ENCODE results near the gene LRMDA. TPM values are rescaled to one million over a fixed set of nuclear protein-coding genes. Genes with fewer than 3 reads are reported as not detected.

Gene LRMDA
- total RNA-seq, 1 experiment from 2014 or later = 4.8 TPM

DNA sequence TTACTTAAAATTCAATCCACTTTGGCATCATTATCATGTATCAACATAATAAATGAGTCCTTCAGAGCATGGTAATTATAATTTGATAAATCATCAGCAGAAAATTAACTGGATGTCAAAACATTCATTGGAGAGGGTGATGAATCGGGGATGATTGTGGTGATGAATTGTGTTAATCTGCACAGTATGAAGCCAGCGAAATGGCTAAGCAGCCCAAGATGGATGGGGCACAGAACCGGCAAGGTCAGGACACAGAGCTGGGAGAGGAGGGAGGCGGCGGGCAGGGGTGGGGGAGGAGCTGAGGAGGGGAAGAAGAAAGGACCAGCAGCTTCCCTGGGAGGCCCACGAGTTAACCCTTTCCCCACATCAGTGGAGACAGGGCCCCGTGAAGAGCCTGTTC lies 536.1 kb downstream of the LRMDA start:
- ChIA-PET CTCF (no interaction called here), RAD21 (ENCODE audit: low non-redundant PET in 1 of 2, low total read pairs in 2 of 2, uncharacterized antibody in 2 of 2, unreplicated experiment in 2 of 2) (no interaction called here), POLR2A (no interaction called here)
- intact Hi-C loops (cut with micrococcal nuclease) = no loop called here
- H3K9me2 ChIP-seq (ENCODE audit: insufficient read depth) = no peaks in the 10 kb centered on the region
- no peaks in the 10 kb centered on the region for H3K9me3 ChIP-seq (ENCODE audit: control insufficient read depth in 1 of 2, insufficient read depth in 1 of 2, low read depth in 1 of 2, low read length in 2 of 2)
- no peak overlapping the region for H2AFZ ChIP-seq (ENCODE audit: low read depth, low read length, poor library complexity, severe bottlenecking)
- ATAC-seq (no peak), DNase-seq (ENCODE audit: low read depth, low spot score) (no peak)
- BruUV-seq (replicated peaks) = no TSS peak
- no peaks in the 10 kb centered on the region for H3K79me2 ChIP-seq (ENCODE audit: insufficient read depth, low read length)
- H3K27ac ChIP-seq (ENCODE audit: low read depth, low read length) = no peak overlapping the region
- no peaks in the 10 kb centered on the region for H4K20me1 ChIP-seq (ENCODE audit: insufficient read depth)
- no peaks in the 10 kb centered on the region for H3K27me3 ChIP-seq (ENCODE audit: insufficient read depth, low read length)
- H3K4me1 ChIP-seq (ENCODE audit: control insufficient read depth in 1 of 2, insufficient read depth in 2 of 2, low read length in 2 of 2) = no peaks in the 10 kb centered on the region
- H3K4me3 ChIP-seq (replicated peaks in 1 of 2; ENCODE audit: low read depth in 1 of 2, low read length in 2 of 2) = no peak overlapping the region
- H3K36me3 ChIP-seq (ENCODE audit: control insufficient read depth in 1 of 2, insufficient read depth in 2 of 2, low read length in 2 of 2) = no peaks in the 10 kb centered on the region
- no peak for TF ChIP-seq FOSL1 (IDR thresholded peaks at IDR 0.05; ENCODE audit: low read depth)
- no peak for TF ChIP-seq SRF (IDR thresholded peaks at IDR 0.05; ENCODE audit: low read depth)
- no peak for TF ChIP-seq ZFX (IDR thresholded peaks at IDR 0.05)
- TF ChIP-seq CEBPB (IDR thresholded peaks at IDR 0.05; ENCODE audit: low read depth) = no peak
- TF ChIP-seq EZH2 (IDR thresholded peaks at IDR 0.05) = no peak
- TF ChIP-seq, protein P1, sequence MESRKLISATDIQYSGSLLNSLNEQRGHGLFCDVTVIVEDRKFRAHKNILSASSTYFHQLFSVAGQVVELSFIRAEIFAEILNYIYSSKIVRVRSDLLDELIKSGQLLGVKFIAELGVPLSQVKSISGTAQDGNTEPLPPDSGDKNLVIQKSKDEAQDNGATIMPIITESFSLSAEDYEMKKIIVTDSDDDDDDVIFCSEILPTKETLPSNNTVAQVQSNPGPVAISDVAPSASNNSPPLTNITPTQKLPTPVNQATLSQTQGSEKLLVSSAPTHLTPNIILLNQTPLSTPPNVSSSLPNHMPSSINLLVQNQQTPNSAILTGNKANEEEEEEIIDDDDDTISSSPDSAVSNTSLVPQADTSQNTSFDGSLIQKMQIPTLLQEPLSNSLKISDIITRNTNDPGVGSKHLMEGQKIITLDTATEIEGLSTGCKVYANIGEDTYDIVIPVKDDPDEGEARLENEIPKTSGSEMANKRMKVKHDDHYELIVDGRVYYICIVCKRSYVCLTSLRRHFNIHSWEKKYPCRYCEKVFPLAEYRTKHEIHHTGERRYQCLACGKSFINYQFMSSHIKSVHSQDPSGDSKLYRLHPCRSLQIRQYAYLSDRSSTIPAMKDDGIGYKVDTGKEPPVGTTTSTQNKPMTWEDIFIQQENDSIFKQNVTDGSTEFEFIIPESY (IDR thresholded peaks at IDR 0.05; ENCODE audit: extremely low read depth, insufficient replicate concordance, low read length) = no peak
- TF ChIP-seq, protein P2, sequence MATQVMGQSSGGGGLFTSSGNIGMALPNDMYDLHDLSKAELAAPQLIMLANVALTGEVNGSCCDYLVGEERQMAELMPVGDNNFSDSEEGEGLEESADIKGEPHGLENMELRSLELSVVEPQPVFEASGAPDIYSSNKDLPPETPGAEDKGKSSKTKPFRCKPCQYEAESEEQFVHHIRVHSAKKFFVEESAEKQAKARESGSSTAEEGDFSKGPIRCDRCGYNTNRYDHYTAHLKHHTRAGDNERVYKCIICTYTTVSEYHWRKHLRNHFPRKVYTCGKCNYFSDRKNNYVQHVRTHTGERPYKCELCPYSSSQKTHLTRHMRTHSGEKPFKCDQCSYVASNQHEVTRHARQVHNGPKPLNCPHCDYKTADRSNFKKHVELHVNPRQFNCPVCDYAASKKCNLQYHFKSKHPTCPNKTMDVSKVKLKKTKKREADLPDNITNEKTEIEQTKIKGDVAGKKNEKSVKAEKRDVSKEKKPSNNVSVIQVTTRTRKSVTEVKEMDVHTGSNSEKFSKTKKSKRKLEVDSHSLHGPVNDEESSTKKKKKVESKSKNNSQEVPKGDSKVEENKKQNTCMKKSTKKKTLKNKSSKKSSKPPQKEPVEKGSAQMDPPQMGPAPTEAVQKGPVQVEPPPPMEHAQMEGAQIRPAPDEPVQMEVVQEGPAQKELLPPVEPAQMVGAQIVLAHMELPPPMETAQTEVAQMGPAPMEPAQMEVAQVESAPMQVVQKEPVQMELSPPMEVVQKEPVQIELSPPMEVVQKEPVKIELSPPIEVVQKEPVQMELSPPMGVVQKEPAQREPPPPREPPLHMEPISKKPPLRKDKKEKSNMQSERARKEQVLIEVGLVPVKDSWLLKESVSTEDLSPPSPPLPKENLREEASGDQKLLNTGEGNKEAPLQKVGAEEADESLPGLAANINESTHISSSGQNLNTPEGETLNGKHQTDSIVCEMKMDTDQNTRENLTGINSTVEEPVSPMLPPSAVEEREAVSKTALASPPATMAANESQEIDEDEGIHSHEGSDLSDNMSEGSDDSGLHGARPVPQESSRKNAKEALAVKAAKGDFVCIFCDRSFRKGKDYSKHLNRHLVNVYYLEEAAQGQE (IDR thresholded peaks at IDR 0.05; ENCODE audit: low read depth) = no peak
- no peak for TF ChIP-seq MAX (IDR thresholded peaks at IDR 0.05)
- TF ChIP-seq, protein P3, sequence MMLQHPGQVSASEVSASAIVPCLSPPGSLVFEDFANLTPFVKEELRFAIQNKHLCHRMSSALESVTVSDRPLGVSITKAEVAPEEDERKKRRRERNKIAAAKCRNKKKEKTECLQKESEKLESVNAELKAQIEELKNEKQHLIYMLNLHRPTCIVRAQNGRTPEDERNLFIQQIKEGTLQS (IDR thresholded peaks at IDR 0.05) = no peak
- TF ChIP-seq YY1 (IDR thresholded peaks at IDR 0.05; ENCODE audit: extremely low read depth, insufficient replicate concordance, low read depth, low read length) = no peak
- TF ChIP-seq CBX3 (IDR thresholded peaks at IDR 0.05; ENCODE audit: low read depth) = no peak
- no peak for TF ChIP-seq EGR1 (IDR thresholded peaks at IDR 0.05; ENCODE audit: low read depth)
- TF ChIP-seq EZH2phosphoT487 (IDR thresholded peaks at IDR 0.05; ENCODE audit: borderline replicate concordance) = no peak
- TF ChIP-seq CTCF (IDR thresholded peaks at IDR 0.05 in 2 of 3, conservative IDR thresholded peaks at IDR 0.05 in 1 of 3; ENCODE audit: borderline replicate concordance in 1 of 3, insufficient read depth in 1 of 3, low read depth in 2 of 3, low read length in 2 of 3) = no peak
- no peak for TF ChIP-seq JUND (IDR thresholded peaks at IDR 0.05)
- no peak for TF ChIP-seq TCF7L2 (IDR thresholded peaks at IDR 0.05; ENCODE audit: borderline replicate concordance, extremely low read depth, insufficient read depth, insufficient read length)
- no peak for TF ChIP-seq POLR2AphosphoS5 (IDR thresholded peaks at IDR 0.05; ENCODE audit: low read depth, low read length)
- TF ChIP-seq ELF1 (IDR thresholded peaks at IDR 0.05; ENCODE audit: borderline replicate concordance, low read depth) = no peak
- TF ChIP-seq ZNF274 (IDR thresholded peaks at IDR 0.05; ENCODE audit: low read depth, low read length) = no peak
- TF ChIP-seq SIN3A (IDR thresholded peaks at IDR 0.05; ENCODE audit: low read depth) = no peak
- no peak overlapping the region for H3K4me2 ChIP-seq (ENCODE audit: low read length)
- no peak overlapping the region for H3K9ac ChIP-seq (ENCODE audit: low read length)

Measured in HCT116 (cell line).